Neutrophil (primary cell): ENCODE measurements around the gene LRRC72.

Experiments
- H3K27ac ChIP-seq: fragments of 200-600 bp; sonication (generic); 2 replicates; pipeline ENCODE4 v1.5.1; 2016; ENCODE audit warnings: mild to moderate bottlenecking, moderate library complexity
- H3K27me3 ChIP-seq: fragments of 200-600 bp; sonication (generic); 2 replicates; pipeline ENCODE4 v1.6.0; 2016; ENCODE audit warnings: mild to moderate bottlenecking
- H3K36me3 ChIP-seq: fragments of 200-600 bp; sonication (generic); 2 replicates; pipeline ENCODE4 v1.5.1; 2017
- H3K4me1 ChIP-seq, 2 experiments: fragments of 200-600 bp in 1 of 2; sonication (generic) in 1 of 2; 1 replicate in 1 of 2; 2 replicates in 1 of 2; pipeline versions ENCODE4 v1.5.1 to v1.6.1; 2013 to 2016; ENCODE audit warnings: low read depth in 1 of 2, low read length in 1 of 2, mild to moderate bottlenecking in 1 of 2, moderate library complexity in 1 of 2; ENCODE audit not compliant: control insufficient read depth in 1 of 2, insufficient read depth in 1 of 2
- H3K4me3 ChIP-seq, 2 experiments: fragments of 200-600 bp in 1 of 2; sonication (generic) in 1 of 2; 1 replicate in 1 of 2; 2 replicates in 1 of 2; pipeline ENCODE4 v1.5.1; 2013 to 2016; ENCODE audit warnings: low read depth in 1 of 2, low read length in 1 of 2, mild to moderate bottlenecking in 1 of 2, moderate library complexity in 1 of 2
- H3K9me3 ChIP-seq: fragments of 200-600 bp; sonication (generic); 2 replicates; pipeline ENCODE4 v1.5.1; 2016
- TF ChIP-seq, protein P1 (sequence below): fragments of 200-600 bp; sonication (generic); IDR thresholded peaks from 2 replicates; pipeline ENCODE4 v1.5.1; 2016; ENCODE audit warnings: antibody characterized with exemption

The LRRC72 gene

DNA sequence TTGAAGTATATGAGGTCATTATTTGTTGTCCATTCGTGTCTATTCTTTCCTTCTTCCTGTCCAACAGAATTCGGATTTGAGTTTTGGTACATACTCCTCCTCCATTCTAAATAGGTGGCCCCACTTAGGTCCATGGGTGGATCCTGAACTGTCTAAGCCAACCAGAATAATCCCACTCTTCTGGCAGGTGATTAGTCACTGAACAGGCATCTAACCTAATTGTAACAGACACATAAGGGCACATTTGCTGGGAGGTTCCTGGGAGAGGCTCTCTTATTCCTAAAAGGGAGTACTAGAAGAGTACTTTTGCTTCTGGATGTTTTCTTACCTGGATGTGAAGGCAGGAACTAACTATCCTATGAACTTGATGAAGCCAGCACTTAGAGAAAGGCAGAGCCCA, 16.8 kb downstream of the LRRC72 start:
- Histone ChIP-seq H3K4me3 (no peak overlapping the region), H3K9me3 (no peaks in the 10 kb centered on the region), H3K27me3 (no peaks in the 10 kb centered on the region), H3K4me1 (no peaks in the 10 kb centered on the region), H3K27ac (no peak overlapping the region), H3K36me3 (no peaks in the 10 kb centered on the region)
- TF ChIP-seq, protein P1, sequence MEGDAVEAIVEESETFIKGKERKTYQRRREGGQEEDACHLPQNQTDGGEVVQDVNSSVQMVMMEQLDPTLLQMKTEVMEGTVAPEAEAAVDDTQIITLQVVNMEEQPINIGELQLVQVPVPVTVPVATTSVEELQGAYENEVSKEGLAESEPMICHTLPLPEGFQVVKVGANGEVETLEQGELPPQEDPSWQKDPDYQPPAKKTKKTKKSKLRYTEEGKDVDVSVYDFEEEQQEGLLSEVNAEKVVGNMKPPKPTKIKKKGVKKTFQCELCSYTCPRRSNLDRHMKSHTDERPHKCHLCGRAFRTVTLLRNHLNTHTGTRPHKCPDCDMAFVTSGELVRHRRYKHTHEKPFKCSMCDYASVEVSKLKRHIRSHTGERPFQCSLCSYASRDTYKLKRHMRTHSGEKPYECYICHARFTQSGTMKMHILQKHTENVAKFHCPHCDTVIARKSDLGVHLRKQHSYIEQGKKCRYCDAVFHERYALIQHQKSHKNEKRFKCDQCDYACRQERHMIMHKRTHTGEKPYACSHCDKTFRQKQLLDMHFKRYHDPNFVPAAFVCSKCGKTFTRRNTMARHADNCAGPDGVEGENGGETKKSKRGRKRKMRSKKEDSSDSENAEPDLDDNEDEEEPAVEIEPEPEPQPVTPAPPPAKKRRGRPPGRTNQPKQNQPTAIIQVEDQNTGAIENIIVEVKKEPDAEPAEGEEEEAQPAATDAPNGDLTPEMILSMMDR, result no peak

DNA sequence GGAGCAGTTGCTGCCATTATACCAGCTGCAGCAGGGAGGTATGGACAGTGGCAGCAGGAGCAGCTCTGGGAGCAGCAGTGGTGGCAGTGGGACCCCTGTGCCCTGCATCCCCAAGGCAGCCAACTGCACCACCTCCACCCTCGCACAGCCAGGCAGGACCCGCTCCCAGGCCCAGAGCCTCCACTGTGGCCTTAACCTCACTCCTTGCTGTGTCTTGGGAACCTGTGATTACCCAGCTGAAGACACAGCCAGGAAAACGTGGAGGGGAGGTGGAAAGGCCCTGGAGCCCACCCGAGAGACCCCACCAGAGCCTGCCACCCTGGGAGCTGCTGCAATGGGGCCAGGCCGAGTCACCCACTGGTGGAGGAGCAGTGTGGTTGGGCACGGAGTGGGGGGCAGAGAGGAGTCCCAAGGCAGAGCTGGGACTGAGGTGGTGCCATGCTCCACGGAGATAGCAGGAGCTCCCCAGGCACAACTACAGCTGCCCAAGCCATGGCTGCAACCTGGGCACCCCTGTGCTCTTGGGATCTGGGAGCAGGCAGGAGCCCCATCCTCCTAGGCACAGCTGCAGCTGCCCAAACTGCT, 20.4 kb downstream of the LRRC72 start:
- Histone ChIP-seq H3K4me3 (no peak overlapping the region), H3K4me1 (no peaks in the 10 kb centered on the region), H3K27ac (no peak overlapping the region), H3K27me3 (no peaks in the 10 kb centered on the region), H3K9me3 (no peaks in the 10 kb centered on the region), H3K36me3 (no peaks in the 10 kb centered on the region)
- TF ChIP-seq, protein P1, result no peak

DNA sequence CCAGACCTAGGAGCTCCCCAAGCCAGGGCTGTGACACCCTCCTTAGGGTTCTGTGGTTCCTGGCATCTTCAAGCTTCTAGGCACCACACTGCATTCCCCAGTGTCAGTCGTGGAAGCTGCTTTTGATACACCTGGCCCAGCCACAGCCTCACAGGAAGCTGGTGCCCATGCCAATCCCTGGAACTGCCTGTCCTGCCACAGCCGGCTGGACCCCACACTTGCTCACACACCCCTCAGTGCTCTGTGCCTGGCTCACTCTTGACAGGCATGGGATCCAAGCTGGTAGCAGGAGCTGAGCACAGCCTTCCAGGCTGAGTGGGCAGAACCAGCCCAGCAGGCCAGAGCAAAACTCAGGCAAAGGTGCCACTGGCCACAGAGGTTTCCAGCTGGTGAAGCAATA, 21.8 kb downstream of the LRRC72 start:
- H3K4me3 ChIP-seq, result no peak overlapping the region
- H3K27me3 ChIP-seq, result no peaks in the 10 kb centered on the region
- no peak overlapping the region for H3K27ac ChIP-seq
- TF ChIP-seq, protein P1, result no peak
- H3K4me1 ChIP-seq, result no peaks in the 10 kb centered on the region
- no peaks in the 10 kb centered on the region for H3K36me3 ChIP-seq
- H3K9me3 ChIP-seq, result no peaks in the 10 kb centered on the region

DNA sequence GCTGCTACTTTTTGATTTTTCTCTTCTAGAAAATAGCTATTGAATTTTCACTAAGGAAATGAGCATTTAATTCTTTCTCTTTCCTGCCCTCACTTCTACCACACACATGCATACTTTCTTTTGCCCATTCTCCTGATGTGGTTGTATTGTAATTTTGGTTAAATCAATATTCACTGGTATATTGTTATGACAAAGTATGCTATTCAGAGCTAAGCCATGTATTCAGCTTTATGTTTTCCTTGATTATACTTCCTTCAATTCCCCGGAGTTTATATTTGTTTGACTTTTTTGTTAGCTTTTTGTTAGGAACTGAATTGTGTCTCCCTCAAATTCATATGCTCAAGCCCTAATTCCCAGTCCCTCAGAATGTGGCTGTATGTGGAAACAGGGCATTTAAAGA, 24.0 kb downstream of the LRRC72 start:
- H3K9me3 ChIP-seq, result no peaks in the 10 kb centered on the region
- H3K4me1 ChIP-seq, result no peaks in the 10 kb centered on the region
- TF ChIP-seq, protein P1, result no peak
- no peaks in the 10 kb centered on the region for H3K36me3 ChIP-seq
- H3K27me3 ChIP-seq, result no peaks in the 10 kb centered on the region
- no peak overlapping the region for H3K4me3 ChIP-seq
- no peak overlapping the region for H3K27ac ChIP-seq

DNA sequence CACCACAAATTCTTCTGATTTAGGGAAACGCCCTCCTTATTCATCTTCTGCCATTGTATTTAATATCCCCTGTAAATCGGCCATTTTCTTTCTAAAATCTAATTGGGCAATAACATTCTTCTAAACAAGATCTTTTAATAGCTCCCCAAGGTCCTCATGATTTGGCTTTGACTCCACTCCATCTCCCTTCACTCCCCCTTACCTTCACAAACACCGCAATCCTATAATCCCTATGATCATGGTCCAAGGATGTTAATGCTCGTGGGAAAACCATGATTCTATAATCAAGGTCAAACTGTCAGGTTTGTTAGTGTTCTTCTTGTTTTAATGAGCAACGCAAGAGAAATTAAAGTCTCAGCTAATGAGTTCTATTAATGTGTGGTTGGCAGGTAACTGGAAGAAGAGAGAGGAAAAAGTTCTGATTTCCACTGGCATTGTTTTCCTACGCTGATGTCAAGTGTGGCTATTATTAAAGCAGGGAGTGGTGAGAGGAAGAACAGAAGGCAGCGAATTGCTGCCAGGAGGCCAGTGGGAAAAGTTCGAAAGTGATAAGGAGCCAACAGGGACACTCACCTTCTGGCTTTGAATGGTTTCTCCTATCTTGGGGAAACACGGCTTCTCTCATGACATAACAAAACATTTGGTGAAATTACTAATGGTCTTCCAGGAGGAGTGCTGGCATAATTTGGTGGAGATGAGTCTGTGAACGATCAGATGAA, 28.1 kb downstream of the LRRC72 start:
- Histone ChIP-seq H3K4me1 (no peaks in the 10 kb centered on the region), H3K27me3 (no peaks in the 10 kb centered on the region), H3K36me3 (no peaks in the 10 kb centered on the region), H3K27ac (no peak overlapping the region), H3K4me3 (no peak overlapping the region), H3K9me3 (no peaks in the 10 kb centered on the region)
- TF ChIP-seq, protein P1, result no peak
